ENCODE measurements around the gene CCHCR1. TPM values are rescaled to one million over a fixed set of nuclear protein-coding genes. Genes with fewer than 3 reads are reported as not detected.
A peak's percentile ranks its signal among the peaks of the same experiment; 100 is the strongest.

Gene CCHCR1
- total and polyA plus RNA-seq, 9 of the 15 experiments (the other 6 are each of a cell fraction or from before 2014, with no cell fraction given) = 1.2 to 47.3 (median 32.0) TPM

DNA sequence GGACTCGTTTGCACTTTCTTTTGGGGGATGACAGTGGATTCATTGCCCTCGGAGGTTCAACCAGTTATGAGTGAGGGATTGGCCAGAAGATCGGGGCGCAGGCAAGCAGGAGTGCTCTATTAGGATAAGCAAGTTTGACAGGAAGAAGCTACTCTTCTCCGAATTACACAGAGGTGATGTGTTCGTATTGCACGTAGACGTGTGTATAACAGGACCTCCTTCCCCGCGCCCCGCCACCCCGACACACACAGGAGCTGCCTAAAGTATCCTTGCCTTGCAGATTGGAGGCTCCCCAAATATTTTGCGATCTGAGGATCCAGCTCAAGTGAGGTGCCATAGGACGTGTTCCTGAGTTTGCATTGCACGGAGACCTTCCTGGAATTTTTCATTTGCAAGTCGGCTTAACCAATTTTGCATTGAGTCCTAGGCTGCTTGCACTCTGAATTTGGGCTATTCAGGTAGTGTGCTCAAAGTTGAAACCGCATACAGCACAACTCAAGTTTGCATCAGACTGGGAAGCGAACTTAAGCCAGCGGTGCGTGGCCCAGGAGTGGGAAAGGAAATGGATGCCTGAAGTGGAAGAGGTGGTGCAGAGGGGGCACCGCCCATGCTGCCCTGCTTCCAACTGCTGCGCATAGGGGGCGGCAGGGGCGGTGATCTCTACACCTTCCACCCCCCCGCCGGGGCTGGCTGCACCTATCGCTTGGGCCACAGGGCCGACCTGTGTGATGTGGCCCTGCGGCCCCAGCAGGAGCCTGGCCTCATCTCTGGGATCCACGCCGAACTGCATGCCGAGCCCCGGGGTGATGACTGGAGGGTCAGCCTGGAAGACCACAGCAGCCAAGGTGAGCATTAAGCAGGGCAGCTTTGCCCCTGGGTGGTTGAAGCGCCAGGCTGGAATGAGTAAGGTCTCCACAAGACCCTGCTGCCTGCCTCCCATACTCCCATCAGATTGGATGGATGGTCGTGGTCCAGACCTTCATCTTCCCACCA is 1.6 kb upstream of the CCHCR1 start (continued):
- TF ChIP-seq ZBTB7A (IDR thresholded peaks at IDR 0.05; ENCODE audit: borderline replicate concordance, control insufficient read depth, low read depth, low read length) = 0 out of 2 replicates have a peak, but pooled peaks have one; percentile 59
- no peak for TF ChIP-seq JUN (IDR thresholded peaks at IDR 0.05; ENCODE audit: borderline replicate concordance, low read depth, low read length)
- no peak for TF ChIP-seq JUN (CRISPR knock-in tag; IDR thresholded peaks at IDR 0.05; ENCODE audit: borderline replicate concordance)
- TF ChIP-seq KAT7 (CRISPR knock-in tag; IDR thresholded peaks at IDR 0.05; ENCODE audit: borderline replicate concordance) = 0 out of 2 replicates have a peak, but pooled peaks have one; percentile 24
- no peak for TF ChIP-seq RFX5 (IDR thresholded peaks at IDR 0.05; ENCODE audit: low read depth, low read length)
- peak; percentile 20 for TF ChIP-seq RBBP5 (IDR thresholded peaks at IDR 0.05; ENCODE audit: borderline replicate concordance, insufficient read depth, low read length, poor library complexity, severe bottlenecking)
- TF ChIP-seq, protein P1, sequence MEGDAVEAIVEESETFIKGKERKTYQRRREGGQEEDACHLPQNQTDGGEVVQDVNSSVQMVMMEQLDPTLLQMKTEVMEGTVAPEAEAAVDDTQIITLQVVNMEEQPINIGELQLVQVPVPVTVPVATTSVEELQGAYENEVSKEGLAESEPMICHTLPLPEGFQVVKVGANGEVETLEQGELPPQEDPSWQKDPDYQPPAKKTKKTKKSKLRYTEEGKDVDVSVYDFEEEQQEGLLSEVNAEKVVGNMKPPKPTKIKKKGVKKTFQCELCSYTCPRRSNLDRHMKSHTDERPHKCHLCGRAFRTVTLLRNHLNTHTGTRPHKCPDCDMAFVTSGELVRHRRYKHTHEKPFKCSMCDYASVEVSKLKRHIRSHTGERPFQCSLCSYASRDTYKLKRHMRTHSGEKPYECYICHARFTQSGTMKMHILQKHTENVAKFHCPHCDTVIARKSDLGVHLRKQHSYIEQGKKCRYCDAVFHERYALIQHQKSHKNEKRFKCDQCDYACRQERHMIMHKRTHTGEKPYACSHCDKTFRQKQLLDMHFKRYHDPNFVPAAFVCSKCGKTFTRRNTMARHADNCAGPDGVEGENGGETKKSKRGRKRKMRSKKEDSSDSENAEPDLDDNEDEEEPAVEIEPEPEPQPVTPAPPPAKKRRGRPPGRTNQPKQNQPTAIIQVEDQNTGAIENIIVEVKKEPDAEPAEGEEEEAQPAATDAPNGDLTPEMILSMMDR (IDR thresholded peaks at IDR 0.05 in 2 of 3, conservative IDR thresholded peaks at IDR 0.05 in 1 of 3; ENCODE audit: insufficient read depth in 2 of 3, low read depth in 1 of 3, low read length in 3 of 3) = peak in 2 of 3 experiments; percentile 16 to 22; a peak in 2 of 6 replicates
- peak; percentile 42; the same call in 1 of the 2 replicates for TF ChIP-seq RBFOX2 (IDR thresholded peaks at IDR 0.05; ENCODE audit: low read depth, low read length)
- TF ChIP-seq DPF2 (IDR thresholded peaks at IDR 0.05) = peak; percentile 43; the same call in 1 of the 2 replicates
- peak; percentile 26; the same call in 1 of the 2 replicates for TF ChIP-seq EGR1 (conservative IDR thresholded peaks at IDR 0.05)
- TF ChIP-seq SMARCE1 (IDR thresholded peaks at IDR 0.05) = 0 out of 2 replicates have a peak, but pooled peaks have one; percentile 10
- no peak for TF ChIP-seq MYC (IDR thresholded peaks at IDR 0.05; ENCODE audit: low read depth, low read length)
- TF ChIP-seq MYC (CRISPR knock-in tag; IDR thresholded peaks at IDR 0.05; ENCODE audit: borderline replicate concordance, low read depth) = no peak
- TF ChIP-seq, protein P2, sequence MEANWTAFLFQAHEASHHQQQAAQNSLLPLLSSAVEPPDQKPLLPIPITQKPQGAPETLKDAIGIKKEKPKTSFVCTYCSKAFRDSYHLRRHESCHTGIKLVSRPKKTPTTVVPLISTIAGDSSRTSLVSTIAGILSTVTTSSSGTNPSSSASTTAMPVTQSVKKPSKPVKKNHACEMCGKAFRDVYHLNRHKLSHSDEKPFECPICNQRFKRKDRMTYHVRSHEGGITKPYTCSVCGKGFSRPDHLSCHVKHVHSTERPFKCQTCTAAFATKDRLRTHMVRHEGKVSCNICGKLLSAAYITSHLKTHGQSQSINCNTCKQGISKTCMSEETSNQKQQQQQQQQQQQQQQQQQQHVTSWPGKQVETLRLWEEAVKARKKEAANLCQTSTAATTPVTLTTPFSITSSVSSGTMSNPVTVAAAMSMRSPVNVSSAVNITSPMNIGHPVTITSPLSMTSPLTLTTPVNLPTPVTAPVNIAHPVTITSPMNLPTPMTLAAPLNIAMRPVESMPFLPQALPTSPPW (CRISPR knock-in tag; IDR thresholded peaks at IDR 0.05) = peak; percentile 45; the same call in 1 of the 2 replicates
- TF ChIP-seq SIN3A (IDR thresholded peaks at IDR 0.05; ENCODE audit: borderline replicate concordance in 2 of 2, control insufficient read depth in 1 of 2, low read depth in 2 of 2, low read length in 2 of 2) = 0 out of 4 replicates have a peak, but pooled peaks of 1 of the 2 experiments have one; percentile 17
- no peak for TF ChIP-seq ZBTB17 (CRISPR knock-in tag; IDR thresholded peaks at IDR 0.05)
- TF ChIP-seq, protein P3, sequence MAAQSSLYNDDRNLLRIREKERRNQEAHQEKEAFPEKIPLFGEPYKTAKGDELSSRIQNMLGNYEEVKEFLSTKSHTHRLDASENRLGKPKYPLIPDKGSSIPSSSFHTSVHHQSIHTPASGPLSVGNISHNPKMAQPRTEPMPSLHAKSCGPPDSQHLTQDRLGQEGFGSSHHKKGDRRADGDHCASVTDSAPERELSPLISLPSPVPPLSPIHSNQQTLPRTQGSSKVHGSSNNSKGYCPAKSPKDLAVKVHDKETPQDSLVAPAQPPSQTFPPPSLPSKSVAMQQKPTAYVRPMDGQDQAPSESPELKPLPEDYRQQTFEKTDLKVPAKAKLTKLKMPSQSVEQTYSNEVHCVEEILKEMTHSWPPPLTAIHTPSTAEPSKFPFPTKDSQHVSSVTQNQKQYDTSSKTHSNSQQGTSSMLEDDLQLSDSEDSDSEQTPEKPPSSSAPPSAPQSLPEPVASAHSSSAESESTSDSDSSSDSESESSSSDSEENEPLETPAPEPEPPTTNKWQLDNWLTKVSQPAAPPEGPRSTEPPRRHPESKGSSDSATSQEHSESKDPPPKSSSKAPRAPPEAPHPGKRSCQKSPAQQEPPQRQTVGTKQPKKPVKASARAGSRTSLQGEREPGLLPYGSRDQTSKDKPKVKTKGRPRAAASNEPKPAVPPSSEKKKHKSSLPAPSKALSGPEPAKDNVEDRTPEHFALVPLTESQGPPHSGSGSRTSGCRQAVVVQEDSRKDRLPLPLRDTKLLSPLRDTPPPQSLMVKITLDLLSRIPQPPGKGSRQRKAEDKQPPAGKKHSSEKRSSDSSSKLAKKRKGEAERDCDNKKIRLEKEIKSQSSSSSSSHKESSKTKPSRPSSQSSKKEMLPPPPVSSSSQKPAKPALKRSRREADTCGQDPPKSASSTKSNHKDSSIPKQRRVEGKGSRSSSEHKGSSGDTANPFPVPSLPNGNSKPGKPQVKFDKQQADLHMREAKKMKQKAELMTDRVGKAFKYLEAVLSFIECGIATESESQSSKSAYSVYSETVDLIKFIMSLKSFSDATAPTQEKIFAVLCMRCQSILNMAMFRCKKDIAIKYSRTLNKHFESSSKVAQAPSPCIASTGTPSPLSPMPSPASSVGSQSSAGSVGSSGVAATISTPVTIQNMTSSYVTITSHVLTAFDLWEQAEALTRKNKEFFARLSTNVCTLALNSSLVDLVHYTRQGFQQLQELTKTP (IDR thresholded peaks at IDR 0.05; ENCODE audit: low read depth in 1 of 2, partially characterized antibody in 2 of 2) = peak in 1 of 2 experiments; percentile 38
